Testis (tissue), 2 donors: ENCODE measurements around the gene NRBF2.

Experiments
- CTCF ChIP-seq, 3 experiments: fragments of 450-650 bp in 2 of 3; fragments of 200-600 bp in 1 of 3; sonication (generic) in 1 of 3; IDR thresholded peaks; one replicate each; pipeline ENCODE4 v1.5.1; 2016 to 2019; ENCODE audit warnings: antibody characterized with exemption in 3 of 3, mild to moderate bottlenecking in 2 of 3, moderate library complexity in 1 of 3
- POLR2A ChIP-seq: fragments of 450-650 bp; IDR thresholded peaks from one replicate; pipeline ENCODE4 v1.6.1; 2017; ENCODE audit warnings: antibody characterized with exemption, mild to moderate bottlenecking, moderate library complexity

- no peak for TF ChIP-seq POLR2A
- no peak for TF ChIP-seq CTCF (IDR thresholded peaks at IDR 0.05)
Measured at GRCh38 chr10:63143987-63144386, 10.9 kb downstream of the NRBF2 start.
